GM12878 (cell line): ENCODE data around the gene MYH9. TPM values are rescaled to one million over a fixed set of nuclear protein-coding genes. Genes with fewer than 3 reads are reported as not detected.

ENCODE experiments used
- ATAC-seq: fragments of 200-7000 bp; cut with Tn5 transposase; 3 replicates; pipeline ENCODE4 v1.9.1; 2020; ENCODE audit warnings: mild to moderate bottlenecking, moderate library complexity
- BruUV-seq: library from RNA; stranded (reverse); fragments of 400-500 nt; replicated peaks from 2 replicates; lab custom pipeline; 2021; lab: Mats Ljungman, UMichigan
- CTCF ChIA-PET: fragments of 300-600 bp; sonication (Branson Sonifier 250); formaldehyde crosslinking; extraction: SDS; loops from one replicate; lab custom pipeline; 2021; ENCODE audit warnings: inconsistent platforms; lab: Yijun Ruan, JAX
- POLR2A ChIA-PET: fragments of 350-600 bp; formaldehyde crosslinking; extraction: SDS; loops from one replicate; lab custom pipeline; 2021; ENCODE audit warnings: inconsistent platforms; lab: Charles Lee
- RAD21 ChIA-PET: fragments of 300-600 bp; sonication (Branson Sonifier 250); formaldehyde crosslinking; loops from one replicate; lab custom pipeline; 2023; ENCODE audit warnings: antibody characterized with exemption; ENCODE audit not compliant: unreplicated experiment; lab: Charles Lee
- SMC1A ChIA-PET: fragments of 300-600 bp; sonication (Branson Sonifier 250); formaldehyde crosslinking; loops from one replicate; lab custom pipeline; 2023; ENCODE audit not compliant: unreplicated experiment, uncharacterized antibody; lab: Charles Lee
- DNase-seq: peaks from one replicate; pipeline ENCODE4 v3.0.0-alpha.2; 2011; ENCODE audit warnings: low read depth, low spot score
- FAIRE-seq: peaks from 3 replicates; lab custom pipeline; 2011; peaks lifted over from hg19 to GRCh38; lab: Jason Lieb, UNC
- H2AFZ ChIP-seq: 2 replicates; pipeline ENCODE4 v1.6.0; 2011; ENCODE audit warnings: low read depth, low read length, control low read depth; ENCODE audit not compliant: control insufficient read depth
- H3K27ac ChIP-seq: 2 replicates; pipeline ENCODE4 v1.5.1; 2011; ENCODE audit warnings: control low read depth; ENCODE audit not compliant: control insufficient read depth, insufficient read depth
- H3K27me3 ChIP-seq, 2 experiments: replicated peaks in 1 of 2; 2 replicates each; pipeline versions ENCODE4 v1.6.0 to v1.6.1; 2011; ENCODE audit warnings: low read length in 1 of 2; ENCODE audit not compliant: control insufficient read depth in 2 of 2, insufficient read depth in 2 of 2
- H3K36me3 ChIP-seq, 2 experiments: 2 replicates each; pipeline ENCODE4 v1.5.1; 2011; ENCODE audit warnings: low read length in 1 of 2; ENCODE audit not compliant: control insufficient read depth in 2 of 2, insufficient read depth in 2 of 2
- H3K4me1 ChIP-seq: 2 replicates; pipeline ENCODE4 v1.6.1; 2011; ENCODE audit warnings: mild to moderate bottlenecking, low read length, moderate library complexity, mixed read lengths; ENCODE audit not compliant: control insufficient read depth, insufficient read depth
- H3K4me2 ChIP-seq: 2 replicates; pipeline ENCODE4 v1.6.0; 2011; ENCODE audit warnings: control low read depth; ENCODE audit not compliant: control insufficient read depth, insufficient read depth
- H3K4me3 ChIP-seq: fragments of 200-600 bp; sonication (generic); 2 replicates; pipeline ENCODE4 v1.5.1; 2016
- H3K79me2 ChIP-seq: 2 replicates; pipeline ENCODE4 v1.6.0; 2011; ENCODE audit warnings: low read length; ENCODE audit not compliant: control insufficient read depth, insufficient read depth
- H3K9ac ChIP-seq: 2 replicates; pipeline ENCODE4 v1.8.0; 2011; ENCODE audit warnings: low read length, control low read depth, mixed read lengths; ENCODE audit not compliant: control insufficient read depth, insufficient read depth
- H3K9me3 ChIP-seq: replicated peaks from 3 replicates; pipeline ENCODE4 v1.5.1; 2011; ENCODE audit warnings: mild to moderate bottlenecking, low read length; ENCODE audit not compliant: control insufficient read depth, insufficient read depth
- H4K20me1 ChIP-seq: 2 replicates; pipeline ENCODE4 v1.6.0; 2011; ENCODE audit not compliant: control insufficient read depth, insufficient read depth
- CREB1 ChIP-seq: IDR thresholded peaks from 2 replicates; pipeline ENCODE4 v1.6.1; 2012; ENCODE audit warnings: low read depth, mild to moderate bottlenecking, inconsistent platforms
- E4F1 ChIP-seq: fragments of 450-650 bp; IDR thresholded peaks from 2 replicates; pipeline ENCODE4 v1.6.1; 2018; ENCODE audit warnings: borderline replicate concordance, mild to moderate bottlenecking; ENCODE audit not compliant: partially characterized antibody
- EGR1 ChIP-seq, 2 experiments: IDR thresholded peaks; 1 replicate in 1 of 2; 2 replicates in 1 of 2; pipeline ENCODE4 v1.6.1; 2011 to 2012; ENCODE audit warnings: low read depth in 2 of 2, low read length in 2 of 2, borderline replicate concordance in 1 of 2, mild to moderate bottlenecking in 1 of 2, moderate library complexity in 1 of 2
- IKZF1 ChIP-seq: fragments of 450-650 bp; conservative IDR thresholded peaks from 2 replicates; pipeline ENCODE4 v1.6.1; 2017; ENCODE audit warnings: antibody characterized with exemption, mild to moderate bottlenecking
- LARP7 ChIP-seq: fragments of 450-650 bp; IDR thresholded peaks from 2 replicates; pipeline ENCODE4 v1.6.1; 2017; ENCODE audit warnings: mild to moderate bottlenecking
- MXI1 ChIP-seq: fragments of 150-350 bp; IDR thresholded peaks from 2 replicates; pipeline ENCODE4 v1.6.1; 2011; ENCODE audit warnings: low read depth, mild to moderate bottlenecking, inconsistent platforms, low read length, improper control_type of control experiment
- RUNX3 ChIP-seq: IDR thresholded peaks from 2 replicates; pipeline ENCODE4 v1.6.1; 2012; ENCODE audit warnings: low read length, inconsistent platforms
- SMAD5 ChIP-seq: IDR thresholded peaks from 2 replicates; pipeline ENCODE4 v1.6.1; 2016; ENCODE audit warnings: antibody characterized with exemption, low read depth
- SMC3 ChIP-seq: IDR thresholded peaks from 2 replicates; pipeline ENCODE4 v1.6.1; 2011; ENCODE audit warnings: low read length, improper control_type of control experiment, borderline replicate concordance
- SREBF1 ChIP-seq: IDR thresholded peaks from 2 replicates; pipeline ENCODE4 v1.6.1; 2012; ENCODE audit warnings: mild to moderate bottlenecking, low read length
- TARDBP ChIP-seq: IDR thresholded peaks from 2 replicates; pipeline ENCODE4 v1.6.1; 2016; ENCODE audit warnings: borderline replicate concordance
- WGBS: methylation state at CpG from one replicate; pipeline ENCODE4 v1.1.6; 2016; ENCODE audit warnings: low lambda C conversion rate; ENCODE audit not compliant: insufficient replicate concordance, insufficient coverage; ENCODE audit errors: missing lambda C conversion rate; 5-methylcytosine and 5-hydroxymethylcytosine counted together
- in situ Hi-C: fragments of 300-500 bp; cut with MboI; formaldehyde crosslinking; loops from 9 replicates; pipeline ENCODE4 v1.14.3; 2018; ENCODE audit warnings: mixed read lengths
- intact Hi-C: fragments of 100-400 bp; cut with micrococcal nuclease; formaldehyde crosslinking; loops from one replicate; pipeline ENCODE4 v1.14.2; 2022; ENCODE audit not compliant: unreplicated experiment
- polyA plus RNA-seq, 11 experiments: library from polyadenylated mRNA; depleted of rRNA in 4 of 11; unstranded in 6 of 11; stranded (reverse) in 5 of 11; fragments of >200 nt; fragmentation: Nextera tagmentation in 4 of 11; fragmentation: Illumina TruSeq in 1 of 11; extraction: Ambion mirVana in 4 of 11; extraction: Trizol in 1 of 11; gene quantifications; 1 replicate in 1 of 11; 2 replicates in 10 of 11; pipeline versions ENCODE4 v1.2.1 to v1.2.3, GENCODE V29; 2011 to 2016; ENCODE audit warnings: inconsistent platforms in 2 of 11, missing spikeins in 2 of 11, low read depth in 1 of 11
- total RNA-seq, 4 experiments: library from RNA; depleted of rRNA in 3 of 4; stranded (reverse); fragments of >200 nt in 3 of 4; fragmentation: Illumina TruSeq in 1 of 4; extraction: Trizol in 1 of 4; gene quantifications; 2 replicates each; pipeline versions ENCODE4 v1.2.1 to v1.2.3, GENCODE V29; 2013 to 2021
- TF ChIP-seq, protein P1 (sequence below): fragments of 450-650 bp; IDR thresholded peaks from 2 replicates; pipeline ENCODE4 v1.6.1; 2017; ENCODE audit warnings: mild to moderate bottlenecking, low read depth, inconsistent platforms; ENCODE audit not compliant: poor library complexity, severe bottlenecking
- TF ChIP-seq, protein P2 (sequence below): IDR thresholded peaks from 2 replicates; pipeline ENCODE4 v1.6.1; 2012; ENCODE audit warnings: improper control_type of control experiment, low read depth, low read length; ENCODE audit not compliant: insufficient replicate concordance

MYH9 gene
- total and polyA plus RNA-seq, 10 of the 15 experiments (the other 5 are each of a cell fraction or from before 2014, with no cell fraction given), result 5.1 to 525 (median 145) TPM

GRCh38 chr22:36325154-36326031 lies 62.4 kb downstream of the MYH9 start:
- Histone ChIP-seq H3K27me3 (no peaks in the 10 kb centered on the region), H3K79me2 (peaks cover 27% of the 10 kb centered on the region), H3K9ac (no peak overlapping the region), H4K20me1 (no peaks in the 10 kb centered on the region), H3K27ac (no peak overlapping the region), H3K4me3 (no peak overlapping the region), H3K4me2 (no peak overlapping the region), H2AFZ (no peak overlapping the region), H3K36me3 (peaks cover 62 to 74% of the 10 kb centered on the region in 2 experiments), H3K9me3 (no peaks in the 10 kb centered on the region), H3K4me1 (peaks cover 19% of the 10 kb centered on the region)
- ChIA-PET CTCF (interaction anchor here (1.1 to 1.2 kb wide), 2 partner anchors 10 to 145 kb away, joined by 3 read pairs; no protein-coding TSS in a partner anchor), RAD21 (interaction anchor here (1.5 kb wide), 1 partner anchor 130 kb away, joined by 4 read pairs; no protein-coding TSS in a partner anchor), POLR2A (interaction anchor here (0.7 kb wide), 1 partner anchor 7 kb away, joined by 3 read pairs; no protein-coding TSS in a partner anchor), SMC1A (interaction anchor here (0.5 to 1.5 kb wide), 4 partner anchors 12 to 146 kb away, joined by 3 to 4 read pairs (median 3); no protein-coding TSS in a partner anchor)
- no peak for FAIRE-seq
- no peak for DNase-seq
- BruUV-seq, result no TSS peak
- intact Hi-C loops, result no loop called here
- in situ Hi-C loops, result no loop called here
- 93% methylated on average over 27 of the region's 27 CpGs for WGBS
- ATAC-seq, result no peak
- TF ChIP-seq SREBF1, result no peak
- TF ChIP-seq RUNX3, result no peak
- TF ChIP-seq IKZF1, result no peak
- no peak for TF ChIP-seq SMAD5
- no peak for TF ChIP-seq SMC3
- TF ChIP-seq, protein P1, sequence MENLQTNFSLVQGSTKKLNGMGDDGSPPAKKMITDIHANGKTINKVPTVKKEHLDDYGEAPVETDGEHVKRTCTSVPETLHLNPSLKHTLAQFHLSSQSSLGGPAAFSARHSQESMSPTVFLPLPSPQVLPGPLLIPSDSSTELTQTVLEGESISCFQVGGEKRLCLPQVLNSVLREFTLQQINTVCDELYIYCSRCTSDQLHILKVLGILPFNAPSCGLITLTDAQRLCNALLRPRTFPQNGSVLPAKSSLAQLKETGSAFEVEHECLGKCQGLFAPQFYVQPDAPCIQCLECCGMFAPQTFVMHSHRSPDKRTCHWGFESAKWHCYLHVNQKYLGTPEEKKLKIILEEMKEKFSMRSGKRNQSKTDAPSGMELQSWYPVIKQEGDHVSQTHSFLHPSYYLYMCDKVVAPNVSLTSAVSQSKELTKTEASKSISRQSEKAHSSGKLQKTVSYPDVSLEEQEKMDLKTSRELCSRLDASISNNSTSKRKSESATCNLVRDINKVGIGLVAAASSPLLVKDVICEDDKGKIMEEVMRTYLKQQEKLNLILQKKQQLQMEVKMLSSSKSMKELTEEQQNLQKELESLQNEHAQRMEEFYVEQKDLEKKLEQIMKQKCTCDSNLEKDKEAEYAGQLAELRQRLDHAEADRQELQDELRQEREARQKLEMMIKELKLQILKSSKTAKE, result no peak
- no peak for TF ChIP-seq MXI1
- TF ChIP-seq LARP7, result no peak
- TF ChIP-seq E4F1, result no peak
- no peak for TF ChIP-seq EGR1 (IDR thresholded peaks at IDR 0.05; ENCODE audit: borderline replicate concordance in 1 of 2, low read depth in 2 of 2, low read length in 2 of 2)
- no peak for TF ChIP-seq CREB1
- no peak for TF ChIP-seq TARDBP
- TF ChIP-seq, protein P2, sequence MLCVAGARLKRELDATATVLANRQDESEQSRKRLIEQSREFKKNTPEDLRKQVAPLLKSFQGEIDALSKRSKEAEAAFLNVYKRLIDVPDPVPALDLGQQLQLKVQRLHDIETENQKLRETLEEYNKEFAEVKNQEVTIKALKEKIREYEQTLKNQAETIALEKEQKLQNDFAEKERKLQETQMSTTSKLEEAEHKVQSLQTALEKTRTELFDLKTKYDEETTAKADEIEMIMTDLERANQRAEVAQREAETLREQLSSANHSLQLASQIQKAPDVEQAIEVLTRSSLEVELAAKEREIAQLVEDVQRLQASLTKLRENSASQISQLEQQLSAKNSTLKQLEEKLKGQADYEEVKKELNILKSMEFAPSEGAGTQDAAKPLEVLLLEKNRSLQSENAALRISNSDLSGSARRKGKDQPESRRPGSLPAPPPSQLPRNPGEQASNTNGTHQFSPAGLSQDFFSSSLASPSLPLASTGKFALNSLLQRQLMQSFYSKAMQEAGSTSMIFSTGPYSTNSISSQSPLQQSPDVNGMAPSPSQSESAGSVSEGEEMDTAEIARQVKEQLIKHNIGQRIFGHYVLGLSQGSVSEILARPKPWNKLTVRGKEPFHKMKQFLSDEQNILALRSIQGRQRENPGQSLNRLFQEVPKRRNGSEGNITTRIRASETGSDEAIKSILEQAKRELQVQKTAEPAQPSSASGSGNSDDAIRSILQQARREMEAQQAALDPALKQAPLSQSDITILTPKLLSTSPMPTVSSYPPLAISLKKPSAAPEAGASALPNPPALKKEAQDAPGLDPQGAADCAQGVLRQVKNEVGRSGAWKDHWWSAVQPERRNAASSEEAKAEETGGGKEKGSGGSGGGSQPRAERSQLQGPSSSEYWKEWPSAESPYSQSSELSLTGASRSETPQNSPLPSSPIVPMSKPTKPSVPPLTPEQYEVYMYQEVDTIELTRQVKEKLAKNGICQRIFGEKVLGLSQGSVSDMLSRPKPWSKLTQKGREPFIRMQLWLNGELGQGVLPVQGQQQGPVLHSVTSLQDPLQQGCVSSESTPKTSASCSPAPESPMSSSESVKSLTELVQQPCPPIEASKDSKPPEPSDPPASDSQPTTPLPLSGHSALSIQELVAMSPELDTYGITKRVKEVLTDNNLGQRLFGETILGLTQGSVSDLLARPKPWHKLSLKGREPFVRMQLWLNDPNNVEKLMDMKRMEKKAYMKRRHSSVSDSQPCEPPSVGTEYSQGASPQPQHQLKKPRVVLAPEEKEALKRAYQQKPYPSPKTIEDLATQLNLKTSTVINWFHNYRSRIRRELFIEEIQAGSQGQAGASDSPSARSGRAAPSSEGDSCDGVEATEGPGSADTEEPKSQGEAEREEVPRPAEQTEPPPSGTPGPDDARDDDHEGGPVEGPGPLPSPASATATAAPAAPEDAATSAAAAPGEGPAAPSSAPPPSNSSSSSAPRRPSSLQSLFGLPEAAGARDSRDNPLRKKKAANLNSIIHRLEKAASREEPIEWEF, result no peak
